ENCODE measurements around the gene SMIM13.
"Not testable (repeated sequence)": the region's sequence is repeated elsewhere in the genome, so short reads cannot be mapped to it uniquely, and the experiment has no call there.

SMIM13 gene

GRCh38 chr6:11083956-11084355 is 9.7 kb upstream of the SMIM13 start:
- DNase-seq (ENCODE audit: low spot score): no peak

- DNase-seq (ENCODE audit: low spot score): peak; percentile 72
Observed at GRCh38 chr6:11085758-11086435, 7.7 kb upstream of the SMIM13 start.

DNA sequence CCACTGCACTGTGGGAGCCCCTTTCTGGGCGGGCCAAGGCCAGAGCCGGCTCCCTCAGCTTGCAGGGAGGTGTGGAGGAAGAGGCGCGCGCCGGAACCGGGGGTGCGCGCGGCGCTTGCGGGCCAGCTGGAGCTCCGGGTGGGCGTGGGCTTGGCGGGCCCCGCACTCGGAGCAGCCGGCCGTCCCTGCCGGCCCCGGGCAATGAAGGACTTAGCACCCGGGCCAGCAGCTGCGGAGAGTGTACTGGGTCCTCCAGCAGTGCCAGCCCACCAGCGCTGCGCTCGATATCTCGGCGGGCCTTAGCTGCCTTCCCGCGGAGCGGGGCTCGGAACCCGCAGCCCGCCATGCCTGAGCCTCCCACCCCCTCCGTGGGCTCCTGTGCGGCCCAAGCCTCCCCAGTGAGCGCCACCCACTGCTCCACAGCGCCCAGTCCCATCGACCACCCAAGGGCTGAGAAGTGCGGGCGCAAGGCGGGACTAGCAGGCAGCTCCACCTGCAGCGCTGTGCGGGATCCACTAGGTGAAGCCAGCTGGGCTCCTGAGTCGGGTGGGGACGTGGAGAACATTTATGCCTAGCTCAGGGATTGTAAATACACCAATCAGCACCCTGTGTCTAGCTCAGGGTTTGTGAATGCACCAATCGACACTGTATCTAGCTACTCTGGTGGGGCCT is 6.4 kb upstream of the SMIM13 start:
- not testable (repeated sequence) for DNase-seq (ENCODE audit: low spot score)

- no peak for DNase-seq (ENCODE audit: low spot score)
Observed at GRCh38 chr6:11089695-11090094, 3.9 kb upstream of the SMIM13 start.

DNA sequence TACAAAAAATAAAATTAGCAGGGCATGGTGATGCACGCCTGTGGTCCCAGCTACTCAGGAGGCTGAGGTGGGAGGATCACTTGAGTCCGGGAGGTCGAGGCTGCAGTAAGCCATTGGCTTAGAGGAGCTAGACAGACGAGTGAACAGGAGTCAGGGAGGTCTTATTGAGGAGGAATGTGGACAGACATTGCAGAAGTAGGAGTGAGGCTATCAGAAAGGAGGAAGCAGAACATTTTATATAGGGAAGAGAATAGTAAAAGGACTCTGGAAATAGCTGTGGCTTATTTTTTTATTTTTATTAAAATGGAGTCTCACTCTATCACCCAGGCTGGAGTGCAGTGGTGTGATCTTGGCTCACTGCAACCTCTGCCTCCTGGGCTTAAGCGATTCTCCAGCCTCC is 2.5 kb upstream of the SMIM13 start:
- not testable (repeated sequence) for DNase-seq (ENCODE audit: low spot score)

DNA sequence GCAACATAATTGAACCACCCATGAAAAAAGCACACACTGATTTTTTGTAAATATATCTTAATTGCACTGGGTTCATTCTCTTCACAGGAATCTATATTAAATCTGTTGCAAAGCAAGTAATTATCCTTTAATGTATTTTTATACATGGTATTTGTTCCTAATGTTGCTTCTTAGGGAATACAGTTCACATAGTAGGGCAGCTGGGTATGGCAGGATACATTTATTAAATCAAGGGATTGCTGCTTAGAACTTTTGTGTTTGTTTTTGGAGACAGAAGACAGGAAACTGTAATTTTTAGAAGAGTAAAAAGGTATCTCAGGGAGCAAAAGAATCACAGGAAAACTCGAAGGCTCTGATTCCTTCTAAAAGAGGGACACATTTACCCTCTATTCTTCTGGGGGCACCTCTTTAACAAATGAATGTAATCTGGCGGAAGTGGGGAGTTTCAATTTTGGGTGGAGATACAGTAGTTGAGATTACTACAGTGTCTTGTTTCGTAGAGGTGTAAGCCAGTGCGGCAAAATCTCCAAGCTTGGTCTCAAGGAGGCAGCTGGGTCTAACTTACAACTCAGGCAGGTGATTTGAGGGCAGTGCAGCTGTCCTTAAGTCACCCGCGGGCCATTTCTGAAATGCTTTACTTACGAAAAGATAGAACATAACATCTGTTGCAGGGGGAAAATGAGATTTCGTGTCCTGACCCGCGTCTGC is 812 bp upstream of the SMIM13 start:
- DNase-seq (ENCODE audit: low spot score): no peak

GRCh38 chr6:11093376-11093625 is 333 bp upstream of the SMIM13 start:
- no peak for DNase-seq (ENCODE audit: low spot score)

DNA sequence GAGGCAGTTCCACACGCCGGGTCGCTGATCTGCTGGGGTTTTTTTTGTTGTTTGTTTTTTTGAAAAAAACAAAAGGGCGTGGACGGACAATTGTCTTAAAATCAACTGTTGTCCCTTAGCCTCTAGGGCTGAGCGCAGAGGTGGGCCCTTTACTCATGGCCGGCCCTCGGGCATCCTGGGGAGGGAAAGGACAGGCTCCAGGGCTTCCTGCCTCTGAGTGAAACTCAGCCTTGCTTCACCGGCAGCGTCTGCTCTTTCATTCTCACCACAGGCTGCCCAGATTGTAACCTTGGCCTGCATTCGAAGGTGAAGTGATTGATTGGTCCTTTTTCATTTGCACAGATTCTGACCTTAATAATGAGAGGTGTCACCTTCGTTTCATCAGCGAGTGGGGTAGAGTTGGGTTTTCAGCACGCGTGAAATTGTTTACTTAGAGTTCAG is 797 bp downstream of the SMIM13 start:
- DNase-seq (ENCODE audit: low spot score): peak; percentile 58

GRCh38 chr6:11094941-11095340 is 1.3 kb downstream of the SMIM13 start:
- DNase-seq (ENCODE audit: low spot score): no peak

GRCh38 chr6:11096109-11096508 is 2.5 kb downstream of the SMIM13 start:
- DNase-seq (ENCODE audit: low spot score): peak; percentile 49

GRCh38 chr6:11097476-11097875 is 3.8 kb downstream of the SMIM13 start:
- DNase-seq (ENCODE audit: low spot score): no peak

DNA sequence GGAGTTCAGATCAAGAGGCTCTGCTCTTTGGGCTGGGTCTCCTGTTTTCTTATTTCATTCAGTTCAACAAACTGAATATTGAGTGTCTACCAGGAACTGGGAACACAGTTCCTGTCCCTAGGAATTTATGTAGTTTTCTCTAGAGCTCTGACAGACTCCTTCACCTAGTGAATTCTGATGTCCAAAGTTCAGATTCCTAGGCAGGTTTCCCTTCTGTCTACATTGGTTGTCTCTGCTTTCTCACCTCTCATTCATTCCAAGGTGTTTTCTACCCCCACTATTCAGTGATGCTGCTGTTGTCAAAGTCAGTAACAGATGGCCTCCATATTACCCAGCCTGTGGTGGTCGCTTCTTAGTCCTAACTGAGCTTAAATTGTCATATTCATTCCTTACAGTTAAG is 4.4 kb downstream of the SMIM13 start:
- no peak for DNase-seq (ENCODE audit: low spot score)

- no peak for DNase-seq (ENCODE audit: low spot score)
Observed at GRCh38 chr6:11101417-11101816, 7.8 kb downstream of the SMIM13 start.

DNA sequence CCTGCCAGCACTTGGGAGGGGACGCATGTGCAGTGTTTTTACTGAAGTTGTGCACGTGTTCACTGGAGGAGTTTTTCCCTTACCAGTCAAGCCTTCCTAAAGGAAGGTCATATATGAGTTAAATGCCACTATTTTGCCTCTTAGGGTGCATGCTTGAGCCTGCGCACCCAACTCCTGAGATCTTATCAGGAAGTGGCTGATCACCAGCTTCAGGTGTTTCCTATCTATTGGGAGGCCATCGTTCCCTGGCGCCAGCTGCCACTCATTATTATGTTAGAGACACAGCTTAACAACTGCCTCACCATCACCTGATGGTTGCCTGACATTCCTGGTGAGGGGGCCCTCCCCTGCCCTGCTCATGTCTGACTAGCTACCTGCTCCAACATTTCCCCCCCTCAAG is 9.4 kb downstream of the SMIM13 start:
- DNase-seq (ENCODE audit: low spot score): no peak

GRCh38 chr6:11108726-11109125 is 15.1 kb downstream of the SMIM13 start:
- DNase-seq (ENCODE audit: low spot score): no peak

GRCh38 chr6:11110921-11111768 is 17.5 kb downstream of the SMIM13 start, which contains the start of gene ERVFRD-1:
TSS of gene ERVFRD-1 (minus strand) at chr6:11111725. CDS start at chr6:11105310, 6,415 bp downstream.
- DNase-seq (ENCODE audit: low spot score): no peak

- DNase-seq (ENCODE audit: low spot score): no peak
Observed at GRCh38 chr6:11111769-11112437, 18.3 kb downstream of the SMIM13 start.

GRCh38 chr6:11113038-11113437 is 19.4 kb downstream of the SMIM13 start:
- peak; percentile 29 for DNase-seq (ENCODE audit: low spot score)

DNA sequence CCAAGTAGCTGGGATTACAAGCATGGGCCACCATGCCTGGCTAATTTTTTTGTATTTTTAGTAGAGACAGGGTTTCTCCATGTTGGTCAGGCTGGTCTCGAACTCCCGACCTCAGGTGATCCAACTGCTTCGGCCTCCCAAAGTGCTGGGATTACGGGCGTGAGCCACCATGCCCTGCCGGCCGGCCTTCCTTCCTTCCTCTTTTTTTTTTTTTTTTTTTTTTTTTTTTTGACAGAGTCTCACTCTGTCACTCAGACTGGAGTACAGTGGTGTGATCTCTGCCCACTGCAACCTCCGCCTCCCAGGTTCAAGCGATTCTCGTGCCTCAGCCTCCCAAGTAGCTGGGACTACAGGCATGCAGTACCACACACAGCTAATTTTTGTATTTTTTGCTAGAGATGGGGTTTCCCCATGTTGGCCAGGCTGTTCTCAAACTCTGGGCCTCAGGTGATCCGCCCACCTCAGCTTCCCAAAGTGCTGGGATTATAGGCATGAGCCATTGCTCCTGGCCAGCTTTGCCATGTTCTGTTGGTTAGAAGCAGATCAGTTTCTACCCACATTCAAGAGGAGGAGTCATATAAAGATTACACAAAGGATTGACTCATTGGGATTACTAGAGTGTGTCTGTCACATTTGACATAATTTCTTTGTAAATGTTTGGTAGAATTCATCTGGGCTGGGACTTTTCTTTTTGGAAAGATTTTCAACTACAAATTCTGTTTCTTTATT is 22.3 kb downstream of the SMIM13 start:
- peak; percentile 42 for DNase-seq (ENCODE audit: low spot score)

DNA sequence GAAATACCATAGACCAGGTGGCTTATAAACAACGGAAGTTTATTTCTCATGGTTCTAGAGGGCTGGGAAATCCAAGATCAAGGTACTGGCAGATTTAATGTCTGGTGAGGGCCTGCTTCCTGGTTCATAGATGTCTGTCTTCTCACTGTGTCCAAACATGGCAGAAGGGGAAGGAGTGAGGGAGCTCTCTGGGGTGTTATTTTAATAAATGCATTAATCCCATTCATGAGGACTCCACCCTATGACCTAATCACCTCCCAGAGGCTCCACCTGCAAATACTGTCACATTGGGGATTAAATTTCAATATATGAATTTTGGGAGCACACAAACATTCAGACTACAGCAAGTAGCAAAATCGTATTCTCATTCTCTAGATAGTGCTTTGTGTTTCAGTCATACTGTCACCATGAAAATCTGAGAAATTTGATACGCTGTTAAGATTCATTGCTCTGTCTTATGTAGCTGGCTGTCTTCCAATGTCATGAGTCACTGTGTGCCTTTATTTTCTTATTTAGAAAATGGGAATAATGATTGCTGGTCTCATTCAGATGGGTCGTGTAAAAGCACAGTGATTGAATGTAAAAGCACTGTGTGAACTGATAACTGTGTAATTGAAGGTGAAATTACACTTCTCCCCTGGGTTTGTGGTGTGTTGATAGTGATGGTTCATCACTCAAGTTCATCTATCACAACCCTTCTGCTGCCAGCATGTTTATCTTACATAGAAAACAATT is 26.8 kb downstream of the SMIM13 start:
- no peak for DNase-seq (ENCODE audit: low spot score)

All from AG20443 (cell line).